Activated CD4-positive, CD25-positive, alpha-beta regulatory T cell (primary cell): ENCODE results near the gene OR2T27.
"Not testable (repeated sequence)": the region's sequence is repeated elsewhere in the genome, so short reads cannot be mapped to it uniquely, and the experiment has no call there.

Experiments used
- DNase-seq, 4 experiments: peaks; one replicate each; lab custom pipeline; 2025; lab: John Stamatoyannopoulos, UW

The OR2T27 gene

GRCh38 chr1:248640906-248641305 lies 14.4 kb downstream of the OR2T27 start:
- DNase-seq = not testable (repeated sequence)

GRCh38 chr1:248639652-248640051 lies 15.7 kb downstream of the OR2T27 start:
- not testable (repeated sequence) for DNase-seq

GRCh38 chr1:248636612-248637011 lies 18.7 kb downstream of the OR2T27 start:
- not testable (repeated sequence) for DNase-seq

- DNase-seq = not testable (repeated sequence)
Observed at GRCh38 chr1:248634991-248635390, 20.3 kb downstream of the OR2T27 start, which contains the start of gene OR2T11. Gene OR2T11 (minus strand): TSS chr1:248635091. CDS start chr1:248627128, 7,963 bp downstream.

- DNase-seq = no peak
Observed at GRCh38 chr1:248631354-248632008, 23.8 kb downstream of the OR2T27 start.

GRCh38 chr1:248630551-248630950 lies 24.8 kb downstream of the OR2T27 start:
- DNase-seq = no peak

GRCh38 chr1:248627971-248628844 lies 27.1 kb downstream of the OR2T27 start:
- no peak for DNase-seq

GRCh38 chr1:248625971-248626370 lies 29.4 kb downstream of the OR2T27 start:
- DNase-seq = no peak

GRCh38 chr1:248625166-248625565 lies 30.2 kb downstream of the OR2T27 start:
- no peak for DNase-seq

- DNase-seq = no peak
Observed at GRCh38 chr1:248622570-248623001, 32.7 kb downstream of the OR2T27 start.

GRCh38 chr1:248621770-248622169 lies 33.6 kb downstream of the OR2T27 start:
- no peak for DNase-seq

- peak in 2 of 4 experiments; percentile 8 to 13 for DNase-seq
Observed at GRCh38 chr1:248618878-248619277, 36.5 kb downstream of the OR2T27 start.

- DNase-seq = no peak
Observed at GRCh38 chr1:248618119-248618518, 37.2 kb downstream of the OR2T27 start.

GRCh38 chr1:248613742-248614141 lies 41.6 kb downstream of the OR2T27 start:
- DNase-seq = no peak

GRCh38 chr1:248611883-248612414 lies 43.4 kb downstream of the OR2T27 start:
- DNase-seq = no peak

GRCh38 chr1:248610301-248610700 lies 45.0 kb downstream of the OR2T27 start:
- no peak for DNase-seq
